ENCODE measurements around the gene CDH4. TPM values are rescaled to one million over a fixed set of nuclear protein-coding genes. Genes with fewer than 3 reads are reported as not detected.

CDH4 gene
- total RNA-seq (under 1 TPM in 1 of 4 donors, not detected in 3; under 0.01 TPM), polyA plus RNA-seq (under 1 TPM in 1 of 3 donors, not detected in 2; 0.06 TPM)

DNA sequence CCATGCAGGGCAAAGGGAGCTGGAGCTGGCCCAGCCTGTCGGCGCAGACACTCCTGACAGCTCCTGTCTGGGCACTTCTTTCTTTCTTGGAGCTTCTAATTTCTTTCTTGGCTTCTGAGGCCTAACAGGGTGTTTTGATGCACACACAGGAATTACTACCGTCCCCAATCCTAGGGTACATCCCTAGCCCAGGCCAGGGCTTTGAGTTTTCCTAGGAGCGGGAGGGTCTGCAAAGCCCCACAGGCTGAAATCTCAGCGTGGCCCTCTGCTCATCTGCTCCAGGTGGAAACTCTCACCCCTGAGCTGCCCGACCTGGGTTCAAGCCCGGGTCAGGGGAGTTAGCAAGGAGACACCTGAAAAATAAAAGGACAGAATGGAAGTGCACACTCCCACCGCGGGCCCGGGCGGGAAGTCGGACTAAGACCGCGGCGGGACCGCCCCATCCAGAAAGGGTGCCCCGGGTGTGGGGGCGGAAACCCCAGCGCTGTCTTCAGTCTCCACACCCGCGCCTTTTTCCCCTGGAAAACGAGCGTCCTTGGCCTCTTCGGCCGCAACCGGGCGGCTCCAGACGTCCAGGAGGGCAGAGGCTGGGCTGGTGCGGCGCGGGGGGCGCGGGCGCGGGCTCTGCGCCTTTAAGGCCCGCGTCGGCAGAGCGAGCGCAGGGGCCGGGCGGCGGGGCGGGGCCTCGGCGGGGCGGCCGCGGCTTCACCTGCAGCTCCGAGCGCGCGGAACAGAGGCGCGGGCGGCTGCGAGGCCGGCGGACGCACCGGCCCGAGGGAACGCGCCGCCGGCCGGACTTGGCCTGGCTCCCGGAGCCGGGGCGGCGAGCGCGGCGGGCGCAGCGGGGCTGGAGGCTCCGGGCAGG, at the start of gene CDH4:
TSS of gene CDH4 (plus strand) at position 733 of the 865 bp plus-strand sequence.
- DNase-seq, result no peak
- WGBS, 2 donors, result 5% methylated on average over 78 of the region's 78 CpGs
- Histone ChIP-seq H3K36me3 (no peaks in the 10 kb centered on the region), H3K4me3 (peak within 1 kb of the TSS in 3 of 4 donors; percentile 26 to 42 (median 40)), H3K27ac (no peak within 1 kb of the TSS), H3K9me3 (no peaks in the 10 kb centered on the region), H3K27me3 (peaks cover 23 to 97% (median 55%) of the 10 kb centered on the region in 3 donors), H3K4me1 (peaks cover 0 to 22% (median 21%) of the 10 kb centered on the region in 4 donors)
- intact Hi-C loops (cut with DNase I), result no loop called here
- TF ChIP-seq EP300 (IDR thresholded peaks at IDR 0.05) (no peak), POLR2A (IDR thresholded peaks at IDR 0.05) (no peak)

DNA sequence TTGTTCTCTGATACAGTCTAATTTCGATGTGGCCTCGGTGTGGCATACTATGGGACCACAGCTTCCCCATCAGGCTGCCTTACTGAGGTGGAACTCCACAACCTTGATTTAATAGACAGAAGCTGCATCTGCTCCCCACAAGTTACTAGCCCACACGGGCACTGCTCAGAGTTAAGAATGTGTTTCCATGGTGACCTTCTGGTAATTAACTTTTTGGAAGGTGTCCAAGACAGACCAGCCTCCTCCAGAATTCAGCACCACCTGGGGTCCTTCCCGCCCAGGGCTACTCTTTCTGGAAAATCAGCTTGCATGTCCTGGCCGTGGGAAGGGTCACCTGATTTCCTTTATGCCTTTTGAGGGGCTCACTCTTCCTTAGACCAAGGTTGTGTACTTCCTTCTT, 48.7 kb upstream of the CDH4 start:
- no peak overlapping the region for H3K27ac ChIP-seq
- no peaks in the 10 kb centered on the region for H3K4me1 ChIP-seq
- 42 to 57% methylated on average over 5 of the region's 5 CpGs for whole genome bisulfite sequencing, 2 donors
- no peak overlapping the region for H3K4me3 ChIP-seq
- TF ChIP-seq, protein P1, sequence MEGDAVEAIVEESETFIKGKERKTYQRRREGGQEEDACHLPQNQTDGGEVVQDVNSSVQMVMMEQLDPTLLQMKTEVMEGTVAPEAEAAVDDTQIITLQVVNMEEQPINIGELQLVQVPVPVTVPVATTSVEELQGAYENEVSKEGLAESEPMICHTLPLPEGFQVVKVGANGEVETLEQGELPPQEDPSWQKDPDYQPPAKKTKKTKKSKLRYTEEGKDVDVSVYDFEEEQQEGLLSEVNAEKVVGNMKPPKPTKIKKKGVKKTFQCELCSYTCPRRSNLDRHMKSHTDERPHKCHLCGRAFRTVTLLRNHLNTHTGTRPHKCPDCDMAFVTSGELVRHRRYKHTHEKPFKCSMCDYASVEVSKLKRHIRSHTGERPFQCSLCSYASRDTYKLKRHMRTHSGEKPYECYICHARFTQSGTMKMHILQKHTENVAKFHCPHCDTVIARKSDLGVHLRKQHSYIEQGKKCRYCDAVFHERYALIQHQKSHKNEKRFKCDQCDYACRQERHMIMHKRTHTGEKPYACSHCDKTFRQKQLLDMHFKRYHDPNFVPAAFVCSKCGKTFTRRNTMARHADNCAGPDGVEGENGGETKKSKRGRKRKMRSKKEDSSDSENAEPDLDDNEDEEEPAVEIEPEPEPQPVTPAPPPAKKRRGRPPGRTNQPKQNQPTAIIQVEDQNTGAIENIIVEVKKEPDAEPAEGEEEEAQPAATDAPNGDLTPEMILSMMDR (IDR thresholded peaks at IDR 0.05), result no peak
- TF ChIP-seq EP300 (IDR thresholded peaks at IDR 0.05), result no peak
- no peak for TF ChIP-seq POLR2AphosphoS5 (IDR thresholded peaks at IDR 0.05)
- no peak for TF ChIP-seq POLR2A (IDR thresholded peaks at IDR 0.05)
- intact Hi-C loops (cut with DNase I), result no loop called here
- no peaks in the 10 kb centered on the region for H3K36me3 ChIP-seq
- DNase-seq, result no peak
- peaks cover 0 to 19% (median 0%) of the 10 kb centered on the region in 3 donors for H3K27me3 ChIP-seq
- peaks cover 0 to 8% (median 0%) of the 10 kb centered on the region in 4 donors for H3K9me3 ChIP-seq

DNA sequence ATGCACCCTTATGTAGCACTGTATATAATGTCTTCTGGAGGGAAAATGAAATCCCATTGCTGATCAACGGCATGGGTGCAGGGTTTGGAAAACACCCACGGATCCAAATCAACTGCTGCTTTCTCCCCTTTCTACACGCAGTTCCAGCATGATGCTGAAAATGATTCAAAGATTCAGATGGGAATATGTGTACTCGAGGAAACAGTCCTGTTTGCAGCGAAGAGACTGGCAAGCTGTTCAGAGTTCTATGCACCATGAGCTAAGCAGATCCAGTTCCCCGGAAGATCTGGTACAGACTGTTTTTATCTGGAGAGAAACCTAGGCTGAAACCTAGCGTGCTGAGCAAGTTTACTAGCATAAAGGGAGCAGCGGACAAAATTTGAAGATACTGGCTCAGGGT, 47.9 kb upstream of the CDH4 start:
- TF ChIP-seq EP300 (IDR thresholded peaks at IDR 0.05) (no peak), POLR2AphosphoS5 (IDR thresholded peaks at IDR 0.05) (no peak), POLR2A (IDR thresholded peaks at IDR 0.05) (no peak)
- TF ChIP-seq, protein P1 (IDR thresholded peaks at IDR 0.05), result no peak

DNA sequence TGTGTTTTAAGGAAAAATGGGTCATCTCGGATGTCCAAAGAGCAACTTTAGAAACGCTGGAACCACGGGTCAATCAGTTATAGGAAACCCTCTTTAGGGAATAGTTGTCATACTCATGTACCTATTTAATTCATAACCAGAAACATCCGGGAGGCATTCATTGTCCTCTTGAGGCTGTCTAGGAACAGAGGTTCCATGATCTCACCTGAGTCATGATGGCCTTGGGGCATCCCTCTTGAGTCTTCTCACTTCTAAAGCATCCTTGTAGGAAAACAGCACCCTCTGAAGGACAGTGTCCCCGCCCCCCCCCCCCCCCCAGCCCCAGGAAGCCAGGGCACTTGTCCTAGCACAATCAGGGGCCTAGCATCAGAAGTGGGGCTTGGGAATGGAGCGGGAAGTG, 46.3 kb upstream of the CDH4 start:
- peaks cover 0 to 10% (median 0%) of the 10 kb centered on the region in 3 donors for H3K27me3 ChIP-seq
- WGBS, 2 donors, result 75 to 76% methylated on average over 6 of the region's 6 CpGs
- TF ChIP-seq POLR2AphosphoS5 (IDR thresholded peaks at IDR 0.05), result no peak
- TF ChIP-seq POLR2A (IDR thresholded peaks at IDR 0.05), result no peak
- TF ChIP-seq EP300 (IDR thresholded peaks at IDR 0.05), result no peak
- TF ChIP-seq, protein P1 (IDR thresholded peaks at IDR 0.05), result no peak
- H3K4me1 ChIP-seq, result no peaks in the 10 kb centered on the region
- intact Hi-C loops (cut with DNase I), result no loop called here
- H3K36me3 ChIP-seq, result no peaks in the 10 kb centered on the region
- DNase-seq, result no peak
- H3K27ac ChIP-seq, result no peak overlapping the region
- H3K9me3 ChIP-seq, result peaks cover 0 to 8% (median 0%) of the 10 kb centered on the region in 4 donors
- H3K4me3 ChIP-seq, result no peak overlapping the region

More for the DNA sequence above, 47.9 kb upstream of the CDH4 start:
- Histone ChIP-seq H3K27ac (no peak overlapping the region), H3K4me1 (no peaks in the 10 kb centered on the region), H3K36me3 (no peaks in the 10 kb centered on the region), H3K4me3 (no peak overlapping the region), H3K27me3 (peaks cover 0 to 12% (median 0%) of the 10 kb centered on the region in 3 donors), H3K9me3 (peaks cover 0 to 8% (median 0%) of the 10 kb centered on the region in 4 donors)
- WGBS, 2 donors, result 86 to 88% methylated on average over 8 of the region's 8 CpGs
- no peak for DNase-seq
- intact Hi-C loops (cut with DNase I), result no loop called here

DNA sequence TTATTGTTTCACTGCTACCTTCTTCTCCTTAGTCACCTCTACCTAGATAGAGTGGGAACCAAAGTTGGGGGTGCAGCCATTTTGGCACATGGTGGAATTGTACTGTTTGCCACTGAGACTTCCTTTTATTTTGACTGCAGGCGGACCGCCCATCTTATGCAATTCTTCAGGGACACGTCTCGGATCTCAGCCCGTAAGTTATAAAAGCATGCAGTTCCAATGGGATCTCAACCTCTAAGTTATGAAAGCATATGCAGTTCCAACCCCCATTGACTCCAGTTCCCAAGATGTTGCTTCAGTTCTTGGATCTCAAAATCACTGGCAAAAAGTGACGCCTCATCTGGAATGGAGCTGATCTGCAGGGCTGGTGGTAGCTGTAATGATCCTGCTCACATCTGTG, 41.2 kb upstream of the CDH4 start:
- Histone ChIP-seq H3K36me3 (no peaks in the 10 kb centered on the region), H3K9me3 (no peaks in the 10 kb centered on the region), H3K27me3 (peaks cover 0 to 4% (median 0%) of the 10 kb centered on the region in 3 donors), H3K27ac (no peak overlapping the region), H3K4me3 (no peak overlapping the region), H3K4me1 (no peaks in the 10 kb centered on the region)
- WGBS, 2 donors, result 78 to 86% methylated on average over 6 of the region's 6 CpGs
- intact Hi-C loops (cut with DNase I), result no loop called here
- DNase-seq, result no peak
- TF ChIP-seq EP300 (IDR thresholded peaks at IDR 0.05), result no peak
- no peak for TF ChIP-seq POLR2AphosphoS5 (IDR thresholded peaks at IDR 0.05)
- TF ChIP-seq, protein P1 (IDR thresholded peaks at IDR 0.05), result no peak
- TF ChIP-seq POLR2A (IDR thresholded peaks at IDR 0.05), result no peak

Measured in sigmoid colon (tissue), 7 donors.